ENCODE measurements around the gene KPNA1. TPM values are rescaled to one million over a fixed set of nuclear protein-coding genes. Genes with fewer than 3 reads are reported as not detected.

KPNA1 gene
- total and polyA plus RNA-seq, 2 of the 13 experiments (the other 11 are each of a cell fraction or from before 2014, with no cell fraction given) = 15.4 to 30.0 TPM

DNA sequence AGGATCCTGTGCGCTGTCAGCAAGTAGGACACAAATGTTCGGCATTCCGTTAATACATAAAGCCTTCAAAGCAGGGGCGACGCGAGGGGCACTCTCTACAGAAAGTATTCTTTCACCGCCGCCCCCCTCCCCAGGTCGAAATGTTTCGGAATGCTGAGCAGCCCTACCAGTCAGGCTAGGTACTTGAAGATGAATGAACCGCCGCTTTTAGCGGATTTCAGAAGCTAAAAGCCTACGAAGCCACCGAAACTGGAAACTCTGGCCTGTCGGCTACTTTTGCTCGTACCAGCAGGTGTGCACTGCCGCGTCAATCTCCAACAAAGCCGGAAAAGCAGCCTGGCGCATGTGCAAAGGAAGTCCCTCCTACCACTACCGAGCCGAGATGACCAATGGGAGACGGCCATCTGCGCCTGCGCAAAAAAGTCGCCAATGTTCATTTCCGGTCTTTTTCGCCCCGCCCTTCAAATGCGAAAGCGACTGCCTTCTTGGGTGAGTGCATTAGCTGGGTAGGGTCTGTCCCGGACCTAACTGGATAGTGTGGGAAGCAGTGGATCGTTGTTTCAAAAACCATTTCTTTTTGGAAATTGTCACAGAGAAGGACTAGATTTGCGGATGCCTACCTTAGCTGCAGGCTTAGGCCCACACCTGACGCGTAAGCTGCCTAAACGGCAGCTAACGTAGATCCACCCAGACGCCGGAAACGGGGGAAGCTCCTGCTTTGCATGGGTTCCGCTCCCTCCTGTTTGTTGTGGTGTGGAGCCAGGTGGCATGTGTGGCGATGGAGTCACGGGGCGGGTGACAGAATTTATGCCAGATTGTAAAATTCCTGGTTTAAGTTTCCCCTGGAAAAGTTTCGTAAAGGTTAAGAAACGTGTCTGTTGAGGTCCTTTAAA, 98.7 kb downstream of the KPNA1 start, which contains the start of gene WDR5B (continued):
- TF ChIP-seq ZNF709 (CRISPR knock-in tag; IDR thresholded peaks at IDR 0.05) (peak; percentile 68; the same call in 1 of the 2 replicates), ZNF547 (CRISPR knock-in tag; IDR thresholded peaks at IDR 0.05) (peak; percentile 46; the same call in 1 of the 2 replicates), ZFP62 (CRISPR knock-in tag; IDR thresholded peaks at IDR 0.05) (0 out of 2 replicates have a peak, but pooled peaks have one; percentile 16), ZSCAN31 (CRISPR knock-in tag; IDR thresholded peaks at IDR 0.05; ENCODE audit: low read depth) (peak; percentile 80), MED1 (CRISPR knock-in tag; IDR thresholded peaks at IDR 0.05) (peak; percentile 77), ZNF331 (CRISPR knock-in tag; IDR thresholded peaks at IDR 0.05) (peak; percentile 26; the same call in 1 of the 2 replicates), ATF4 (CRISPR knock-in tag; IDR thresholded peaks at IDR 0.05) (peak in 1 of 2 experiments; percentile 21; a peak in 1 of 4 replicates), ZNF891 (CRISPR knock-in tag; IDR thresholded peaks at IDR 0.05) (peak; percentile 83; the same call in 1 of the 2 replicates), AKNA (CRISPR knock-in tag; IDR thresholded peaks at IDR 0.05; ENCODE audit: borderline replicate concordance) (peak; percentile 5; the same call in 1 of the 2 replicates), ZNF556 (CRISPR knock-in tag; IDR thresholded peaks at IDR 0.05; ENCODE audit: borderline replicate concordance) (peak; percentile 50; the same call in 1 of the 2 replicates)
- TF ChIP-seq, protein P1, sequence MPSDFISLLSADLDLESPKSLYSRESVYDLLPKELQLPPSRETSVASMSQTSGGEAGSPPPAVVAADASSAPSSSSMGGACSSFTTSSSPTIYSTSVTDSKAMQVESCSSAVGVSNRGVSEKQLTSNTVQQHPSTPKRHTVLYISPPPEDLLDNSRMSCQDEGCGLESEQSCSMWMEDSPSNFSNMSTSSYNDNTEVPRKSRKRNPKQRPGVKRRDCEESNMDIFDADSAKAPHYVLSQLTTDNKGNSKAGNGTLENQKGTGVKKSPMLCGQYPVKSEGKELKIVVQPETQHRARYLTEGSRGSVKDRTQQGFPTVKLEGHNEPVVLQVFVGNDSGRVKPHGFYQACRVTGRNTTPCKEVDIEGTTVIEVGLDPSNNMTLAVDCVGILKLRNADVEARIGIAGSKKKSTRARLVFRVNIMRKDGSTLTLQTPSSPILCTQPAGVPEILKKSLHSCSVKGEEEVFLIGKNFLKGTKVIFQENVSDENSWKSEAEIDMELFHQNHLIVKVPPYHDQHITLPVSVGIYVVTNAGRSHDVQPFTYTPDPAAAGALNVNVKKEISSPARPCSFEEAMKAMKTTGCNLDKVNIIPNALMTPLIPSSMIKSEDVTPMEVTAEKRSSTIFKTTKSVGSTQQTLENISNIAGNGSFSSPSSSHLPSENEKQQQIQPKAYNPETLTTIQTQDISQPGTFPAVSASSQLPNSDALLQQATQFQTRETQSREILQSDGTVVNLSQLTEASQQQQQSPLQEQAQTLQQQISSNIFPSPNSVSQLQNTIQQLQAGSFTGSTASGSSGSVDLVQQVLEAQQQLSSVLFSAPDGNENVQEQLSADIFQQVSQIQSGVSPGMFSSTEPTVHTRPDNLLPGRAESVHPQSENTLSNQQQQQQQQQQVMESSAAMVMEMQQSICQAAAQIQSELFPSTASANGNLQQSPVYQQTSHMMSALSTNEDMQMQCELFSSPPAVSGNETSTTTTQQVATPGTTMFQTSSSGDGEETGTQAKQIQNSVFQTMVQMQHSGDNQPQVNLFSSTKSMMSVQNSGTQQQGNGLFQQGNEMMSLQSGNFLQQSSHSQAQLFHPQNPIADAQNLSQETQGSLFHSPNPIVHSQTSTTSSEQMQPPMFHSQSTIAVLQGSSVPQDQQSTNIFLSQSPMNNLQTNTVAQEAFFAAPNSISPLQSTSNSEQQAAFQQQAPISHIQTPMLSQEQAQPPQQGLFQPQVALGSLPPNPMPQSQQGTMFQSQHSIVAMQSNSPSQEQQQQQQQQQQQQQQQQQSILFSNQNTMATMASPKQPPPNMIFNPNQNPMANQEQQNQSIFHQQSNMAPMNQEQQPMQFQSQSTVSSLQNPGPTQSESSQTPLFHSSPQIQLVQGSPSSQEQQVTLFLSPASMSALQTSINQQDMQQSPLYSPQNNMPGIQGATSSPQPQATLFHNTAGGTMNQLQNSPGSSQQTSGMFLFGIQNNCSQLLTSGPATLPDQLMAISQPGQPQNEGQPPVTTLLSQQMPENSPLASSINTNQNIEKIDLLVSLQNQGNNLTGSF (CRISPR knock-in tag; IDR thresholded peaks at IDR 0.05) = peak; percentile 52; the same call in 1 of the 2 replicates
- TF ChIP-seq, protein P2, sequence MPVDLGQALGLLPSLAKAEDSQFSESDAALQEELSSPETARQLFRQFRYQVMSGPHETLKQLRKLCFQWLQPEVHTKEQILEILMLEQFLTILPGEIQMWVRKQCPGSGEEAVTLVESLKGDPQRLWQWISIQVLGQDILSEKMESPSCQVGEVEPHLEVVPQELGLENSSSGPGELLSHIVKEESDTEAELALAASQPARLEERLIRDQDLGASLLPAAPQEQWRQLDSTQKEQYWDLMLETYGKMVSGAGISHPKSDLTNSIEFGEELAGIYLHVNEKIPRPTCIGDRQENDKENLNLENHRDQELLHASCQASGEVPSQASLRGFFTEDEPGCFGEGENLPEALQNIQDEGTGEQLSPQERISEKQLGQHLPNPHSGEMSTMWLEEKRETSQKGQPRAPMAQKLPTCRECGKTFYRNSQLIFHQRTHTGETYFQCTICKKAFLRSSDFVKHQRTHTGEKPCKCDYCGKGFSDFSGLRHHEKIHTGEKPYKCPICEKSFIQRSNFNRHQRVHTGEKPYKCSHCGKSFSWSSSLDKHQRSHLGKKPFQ (CRISPR knock-in tag; IDR thresholded peaks at IDR 0.05; ENCODE audit: insufficient replicate concordance) = peak; percentile 14

All from HepG2 (cell line).